HG03103 (cell line): ENCODE data around the gene GAK.
"Not testable (repeated sequence)": the region's sequence is repeated elsewhere in the genome, so short reads cannot be mapped to it uniquely, and the experiment has no call there.

Experiments
- ATAC-seq: cut with Tn5 transposase; IDR thresholded peaks from one replicate; pipeline ENCODE4 v1.9.1; 2021; ENCODE audit warnings: low read depth; ENCODE audit not compliant: unreplicated experiment

GAK gene

DNA sequence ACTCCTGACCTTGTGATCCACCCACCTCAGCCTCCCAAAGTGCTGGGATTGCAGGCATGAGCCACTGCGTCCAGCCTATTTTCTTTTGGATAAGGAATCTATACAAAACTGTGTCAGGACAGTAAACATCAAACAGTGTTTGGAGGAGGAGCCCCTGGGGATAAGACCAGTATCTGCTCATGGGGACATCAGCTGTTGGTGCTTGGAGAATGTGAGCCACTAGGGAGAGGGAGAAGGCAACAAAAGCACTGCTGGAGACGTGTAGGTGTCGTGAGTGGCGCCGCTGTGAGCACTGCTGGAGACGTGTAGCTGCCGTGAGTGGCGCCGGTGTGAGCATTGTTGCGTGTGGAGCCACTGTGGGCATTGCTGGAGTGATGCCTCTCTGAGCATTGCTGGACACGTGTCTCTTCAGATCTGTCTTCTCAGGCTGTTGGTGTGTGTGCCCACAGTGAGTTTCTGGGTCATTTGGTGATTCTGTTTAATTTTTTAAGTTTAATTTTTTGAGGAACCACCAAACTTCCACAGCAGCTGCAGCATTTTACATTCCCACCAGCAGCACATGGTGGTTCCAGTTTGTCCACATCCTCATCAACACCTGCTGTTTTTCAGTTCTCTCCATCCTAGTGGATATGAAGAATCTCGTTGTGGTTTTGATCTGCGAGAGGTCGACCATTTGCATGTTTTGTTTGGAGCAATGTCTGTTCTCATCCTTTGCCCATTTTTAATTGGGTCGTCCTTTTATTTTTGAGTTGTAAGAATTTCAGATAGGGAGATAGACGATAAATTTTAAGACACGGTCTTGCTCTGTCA lies 22.3 kb upstream of the GAK start:
- no peak for ATAC-seq

DNA sequence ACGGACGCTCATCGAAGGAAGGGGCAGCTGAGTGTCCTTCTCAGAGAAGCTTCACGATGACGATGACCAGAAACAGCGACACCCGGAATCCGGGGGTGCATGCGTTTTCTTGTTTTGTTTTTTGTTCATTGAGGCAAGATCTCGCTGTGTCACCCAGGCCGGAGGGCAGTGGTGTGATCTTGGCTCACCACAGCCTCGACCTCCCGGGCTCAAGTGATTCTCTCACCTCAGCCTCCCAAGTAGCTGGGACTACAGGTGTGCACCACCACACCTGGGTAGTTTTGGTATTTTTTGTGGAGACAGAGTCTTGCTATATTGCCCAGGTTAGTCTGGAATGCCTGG lies 21.4 kb upstream of the GAK start:
- ATAC-seq = no peak

DNA sequence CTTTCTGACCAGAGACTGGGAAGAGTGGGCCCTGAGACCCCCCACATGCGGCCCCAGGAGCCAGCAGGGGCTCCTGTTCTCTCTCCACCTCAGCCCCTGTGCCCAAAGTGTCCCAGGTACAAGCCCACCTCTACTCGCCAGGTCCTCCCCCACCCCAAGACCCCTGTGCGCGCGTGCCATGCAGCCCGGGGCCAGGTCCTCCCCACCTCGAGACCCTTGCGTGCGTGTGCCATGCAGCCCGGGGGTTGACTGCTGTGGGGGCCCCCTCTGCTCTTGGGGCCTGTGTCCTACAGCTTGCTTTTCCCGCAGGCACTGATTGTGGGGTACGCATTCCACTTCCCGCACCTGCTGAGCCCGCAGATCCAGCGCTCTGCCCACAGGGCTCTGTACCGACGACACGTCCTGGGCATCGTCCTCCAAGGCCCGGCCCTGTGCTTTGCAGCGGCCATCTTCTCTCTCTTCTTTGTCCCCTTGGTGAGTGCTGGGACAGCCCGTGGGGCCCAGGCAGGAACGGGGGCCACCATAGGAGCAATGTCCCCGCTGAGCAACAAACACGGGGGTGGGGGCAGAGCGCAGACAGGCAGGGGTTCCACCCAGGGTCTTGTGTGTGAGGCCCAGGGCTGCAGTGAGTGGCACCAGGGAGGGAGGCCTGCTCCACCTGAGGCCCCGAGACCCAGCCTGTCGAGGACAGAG lies 20.9 kb upstream of the GAK start:
- ATAC-seq = no peak

DNA sequence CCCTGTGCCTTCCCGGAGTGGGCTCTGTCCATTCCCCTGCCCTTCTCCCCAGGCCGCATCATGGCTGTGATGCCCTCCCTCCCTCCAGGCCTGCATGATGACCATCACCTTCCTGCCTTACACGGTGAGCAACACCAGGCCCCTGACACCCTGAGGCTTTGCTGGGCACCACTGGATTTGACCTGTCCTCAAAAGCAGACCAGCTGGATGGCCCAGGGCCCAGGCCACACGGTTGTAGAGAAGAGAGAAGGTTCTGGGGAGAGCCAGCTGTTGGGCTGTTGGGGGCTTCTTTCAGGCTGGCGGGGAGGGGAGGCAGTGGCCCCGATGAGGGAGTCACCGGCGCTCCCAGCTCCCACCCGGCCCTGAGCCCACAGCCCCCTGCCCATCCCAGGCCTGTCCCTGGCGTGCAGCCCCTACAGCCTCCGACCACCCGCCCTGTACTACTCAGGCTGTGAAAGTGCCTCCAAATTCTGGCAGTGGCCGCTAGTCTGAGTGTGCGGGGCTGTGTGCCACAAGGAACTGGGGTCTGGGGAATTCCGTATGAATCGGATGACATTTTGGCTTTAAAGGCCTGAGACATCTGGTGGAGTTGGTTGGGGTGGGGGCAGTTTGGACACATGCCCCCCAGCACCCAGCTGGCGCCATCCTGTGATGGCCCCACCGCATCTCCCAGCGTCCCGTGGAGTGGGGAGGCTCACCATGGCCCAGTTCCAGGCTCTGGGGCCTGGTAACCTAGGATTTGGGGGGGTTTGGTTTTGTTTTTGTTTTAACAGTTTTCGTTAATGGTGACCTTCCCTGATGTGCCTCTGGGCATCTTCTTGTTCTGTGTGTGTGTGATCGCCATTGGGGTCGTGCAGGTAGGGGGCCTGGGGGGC lies 19.7 kb upstream of the GAK start:
- no peak for ATAC-seq

DNA sequence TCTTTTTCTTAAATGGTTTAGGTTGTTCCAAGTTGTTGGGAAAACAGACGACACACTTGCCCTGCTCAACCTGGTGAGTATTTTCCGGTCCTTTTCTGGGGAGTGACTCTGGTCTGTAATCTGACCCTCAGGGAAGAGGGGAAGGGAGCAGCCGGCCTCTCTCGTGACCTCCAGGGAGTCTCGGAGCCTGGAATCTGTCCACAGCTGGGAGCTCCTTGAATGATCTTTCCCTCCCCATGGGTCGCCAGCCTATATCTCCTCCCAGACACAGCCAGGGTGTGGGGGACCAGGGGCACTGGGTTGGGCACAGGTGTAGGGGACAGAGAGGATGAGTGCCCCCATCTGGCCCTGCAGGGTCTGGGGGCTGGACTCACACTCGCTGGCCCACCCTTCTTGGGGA lies 19.1 kb upstream of the GAK start:
- ATAC-seq = no peak

DNA sequence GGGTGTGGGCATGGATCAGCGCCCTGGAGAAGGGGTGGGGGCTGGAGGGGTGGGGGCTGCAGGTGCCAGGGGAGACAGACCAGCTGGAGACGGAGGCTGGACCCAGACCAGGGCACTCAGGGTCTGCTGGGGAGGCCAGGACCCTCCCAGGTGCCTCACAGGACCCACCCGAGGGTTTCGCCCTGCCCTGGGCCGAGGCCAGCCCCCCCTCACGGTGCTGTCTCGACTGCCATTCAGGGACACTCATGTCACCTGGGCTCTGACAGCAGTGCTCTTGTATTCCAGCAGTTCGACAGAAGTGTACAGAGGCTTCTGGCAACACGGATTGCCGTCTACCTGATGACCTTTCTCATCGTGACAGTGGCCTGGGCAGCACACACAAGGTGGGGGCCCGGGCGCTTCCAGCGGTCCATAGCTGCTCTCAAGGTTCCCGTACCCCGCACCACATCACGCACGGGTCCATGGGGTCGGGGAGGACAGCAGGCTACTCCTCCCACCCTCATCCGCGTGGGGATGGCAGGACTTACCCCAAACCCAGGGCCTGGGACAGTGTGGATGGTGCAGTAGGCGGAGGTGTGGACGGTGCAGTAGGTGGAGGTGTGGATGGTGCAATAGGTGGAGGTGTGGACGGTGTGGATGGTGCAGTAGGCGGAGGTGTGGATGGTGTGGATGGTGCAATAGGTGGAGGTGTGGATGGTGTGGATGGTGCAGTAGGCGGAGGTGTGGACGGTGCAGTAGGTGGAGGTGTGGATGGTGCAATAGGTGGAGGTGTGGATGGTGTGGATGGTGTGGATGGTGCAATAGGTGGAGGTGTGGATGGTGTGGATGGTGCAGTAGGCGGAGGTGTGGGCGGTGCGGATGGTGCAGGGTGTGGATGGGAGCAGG lies 18.3 kb upstream of the GAK start:
- no peak for ATAC-seq

DNA sequence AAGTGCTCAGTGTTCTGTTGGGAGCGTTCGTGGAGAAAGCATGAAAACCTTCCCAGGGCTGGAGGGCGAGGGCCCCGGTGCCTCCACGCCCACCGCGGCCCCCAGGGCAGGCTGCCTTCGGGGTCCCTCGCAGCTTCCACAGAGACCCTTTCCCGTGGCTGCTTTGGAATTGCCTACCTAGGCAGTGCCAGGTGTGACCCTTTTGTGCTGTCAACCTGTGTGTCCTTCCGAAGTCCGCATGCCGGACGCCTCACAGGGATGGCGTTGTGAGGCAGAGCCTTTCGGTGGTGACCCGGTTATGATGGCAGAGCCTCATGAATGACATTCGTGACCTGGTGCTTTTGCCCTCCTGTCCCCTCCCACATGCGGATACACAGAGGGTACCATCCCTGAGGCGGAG lies 17.5 kb upstream of the GAK start:
- no peak for ATAC-seq

DNA sequence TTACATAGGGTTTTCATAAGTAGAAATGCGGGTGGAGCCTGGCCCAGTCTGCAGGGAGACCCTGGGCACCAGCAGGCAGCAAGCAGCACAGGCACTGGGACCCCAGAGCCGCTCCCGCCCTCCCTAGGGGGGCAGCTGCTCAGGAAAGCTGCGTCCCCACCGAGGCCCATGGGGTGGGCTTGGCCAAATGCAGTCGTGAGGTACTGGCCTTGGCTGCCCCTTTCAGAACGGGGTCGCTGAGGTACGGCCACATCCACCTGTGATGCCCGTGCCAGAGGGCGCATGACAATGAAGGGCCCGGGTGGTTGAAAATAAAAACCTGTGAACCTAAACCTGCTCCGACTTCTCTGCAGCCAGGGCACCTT lies 16.8 kb upstream of the GAK start:
- ATAC-seq = no peak

DNA sequence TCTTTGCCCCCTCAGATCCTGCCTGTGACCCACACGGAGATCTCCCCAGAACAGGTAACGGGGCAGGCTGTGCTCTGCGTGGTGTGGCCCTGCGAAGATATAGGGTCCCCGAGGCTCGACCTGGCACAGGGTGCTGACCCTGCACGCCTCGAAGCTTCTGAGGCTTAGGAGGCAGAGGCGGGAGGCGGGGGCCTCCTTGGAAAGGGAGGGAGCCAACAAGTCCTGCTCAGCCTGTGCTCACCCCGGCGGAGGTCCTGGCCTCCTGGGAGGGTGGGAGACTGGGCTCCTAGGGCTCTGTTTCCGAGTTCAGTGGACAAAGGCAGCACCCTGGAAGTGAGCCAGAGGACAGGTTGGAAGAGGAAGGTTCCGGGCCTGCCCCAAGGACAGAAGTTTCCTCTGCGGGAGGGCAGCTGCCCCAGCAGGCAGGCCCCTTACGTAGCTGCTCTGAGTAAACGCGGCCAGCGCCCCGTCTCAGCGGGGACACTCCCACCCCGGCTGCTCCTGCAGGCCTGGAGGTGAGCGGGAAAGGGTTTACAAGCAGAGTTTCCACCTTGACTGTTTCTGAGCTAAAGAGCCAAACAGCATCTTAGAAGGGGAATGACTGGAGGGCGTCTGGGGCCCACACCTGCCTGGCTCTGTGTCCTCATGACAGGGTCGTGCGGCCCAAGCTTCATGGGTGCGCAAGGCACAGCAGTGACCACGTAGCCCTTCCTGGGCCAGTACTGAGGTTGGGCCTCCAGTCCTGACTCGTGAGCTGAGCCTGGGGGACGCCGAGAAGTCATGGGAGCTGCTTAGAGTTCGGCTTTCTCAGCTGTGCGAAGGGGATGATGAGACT lies 16.2 kb upstream of the GAK start:
- ATAC-seq = no peak

DNA sequence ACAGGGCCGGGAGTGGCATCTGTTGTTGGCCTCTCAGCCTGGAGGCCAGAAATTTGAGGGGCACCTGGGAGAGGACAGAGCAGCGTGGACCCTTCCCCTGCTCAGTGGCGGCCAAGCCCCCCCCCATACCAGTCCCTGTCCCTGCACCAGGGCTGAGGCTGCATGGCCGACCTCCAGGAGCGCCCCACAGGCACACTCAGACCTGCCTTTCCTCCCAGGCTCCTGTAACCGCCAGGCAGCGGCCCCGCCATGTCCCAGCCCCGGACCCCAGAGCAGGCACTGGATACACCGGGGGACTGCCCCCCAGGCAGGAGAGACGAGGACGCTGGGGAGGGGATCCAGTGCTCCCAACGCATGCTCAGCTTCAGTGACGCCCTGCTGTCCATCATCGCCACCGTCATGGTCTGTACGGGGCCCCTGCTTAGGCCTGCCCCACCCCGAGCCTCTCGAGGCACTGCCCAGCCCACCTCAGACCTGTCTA lies 15.4 kb upstream of the GAK start:
- ATAC-seq = no peak

DNA sequence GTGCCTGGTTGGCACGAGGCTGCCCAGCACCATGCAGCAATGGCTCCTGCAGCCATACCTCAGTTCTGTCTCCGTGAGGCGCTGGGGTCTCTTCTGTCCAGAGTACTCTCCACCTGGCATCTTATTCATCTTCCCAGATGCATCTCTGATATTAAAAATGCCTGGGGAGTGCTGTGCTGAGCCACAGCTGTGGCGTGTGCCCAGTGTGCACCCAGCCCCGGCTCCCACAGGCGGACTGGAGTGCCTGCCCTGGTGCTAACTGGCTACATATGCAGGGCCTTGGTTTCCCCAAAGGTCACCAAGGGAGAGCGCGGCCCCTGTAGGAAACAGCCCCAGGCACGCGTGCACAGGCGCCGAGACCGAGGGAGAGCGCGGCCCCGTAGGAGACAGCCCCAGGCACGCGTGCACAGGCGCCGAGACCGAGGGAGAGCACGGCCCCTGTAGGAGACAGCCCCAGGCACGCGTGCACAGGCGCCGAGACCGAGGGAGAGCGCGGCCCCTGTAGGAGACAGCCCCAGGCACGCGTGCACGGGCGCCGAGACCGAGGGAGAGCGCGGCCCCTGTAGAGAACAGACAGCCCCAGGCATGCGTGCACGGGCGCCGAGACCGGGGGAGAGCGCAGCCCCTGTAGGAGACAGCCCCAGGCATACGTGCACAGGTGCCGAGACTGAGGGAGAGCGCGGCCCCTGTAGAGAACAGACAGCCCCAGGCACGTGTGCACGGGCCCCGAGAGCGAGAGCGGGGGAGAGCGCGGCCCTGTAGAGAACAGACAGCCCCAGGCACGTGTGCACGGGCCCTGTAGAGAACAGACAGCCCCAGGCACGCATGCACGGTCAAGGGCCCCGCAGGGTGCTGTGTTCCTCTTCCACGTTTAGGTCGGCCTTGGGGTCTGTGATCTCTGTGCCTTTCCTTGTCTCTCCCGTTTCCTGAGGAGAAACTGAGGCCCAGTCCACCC lies 14.7 kb upstream of the GAK start:
- ATAC-seq = no peak

DNA sequence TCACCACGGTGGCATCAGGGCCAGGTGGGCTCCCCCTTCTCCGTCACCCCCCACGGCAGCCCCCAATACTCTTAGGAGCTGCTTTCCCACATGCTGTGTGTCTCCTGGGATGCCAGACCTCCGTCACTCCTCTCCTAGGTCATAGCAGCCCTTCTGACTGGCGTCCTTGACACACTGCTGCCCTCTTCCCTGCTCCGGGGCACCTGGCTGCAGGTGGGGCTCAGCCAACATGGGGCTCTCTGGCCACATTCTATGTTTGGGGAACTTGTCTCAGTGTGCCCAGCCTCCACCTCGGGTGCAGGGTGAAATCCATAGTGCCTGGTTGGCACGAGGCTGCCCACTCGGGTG lies 14.0 kb upstream of the GAK start:
- ATAC-seq = no peak

DNA sequence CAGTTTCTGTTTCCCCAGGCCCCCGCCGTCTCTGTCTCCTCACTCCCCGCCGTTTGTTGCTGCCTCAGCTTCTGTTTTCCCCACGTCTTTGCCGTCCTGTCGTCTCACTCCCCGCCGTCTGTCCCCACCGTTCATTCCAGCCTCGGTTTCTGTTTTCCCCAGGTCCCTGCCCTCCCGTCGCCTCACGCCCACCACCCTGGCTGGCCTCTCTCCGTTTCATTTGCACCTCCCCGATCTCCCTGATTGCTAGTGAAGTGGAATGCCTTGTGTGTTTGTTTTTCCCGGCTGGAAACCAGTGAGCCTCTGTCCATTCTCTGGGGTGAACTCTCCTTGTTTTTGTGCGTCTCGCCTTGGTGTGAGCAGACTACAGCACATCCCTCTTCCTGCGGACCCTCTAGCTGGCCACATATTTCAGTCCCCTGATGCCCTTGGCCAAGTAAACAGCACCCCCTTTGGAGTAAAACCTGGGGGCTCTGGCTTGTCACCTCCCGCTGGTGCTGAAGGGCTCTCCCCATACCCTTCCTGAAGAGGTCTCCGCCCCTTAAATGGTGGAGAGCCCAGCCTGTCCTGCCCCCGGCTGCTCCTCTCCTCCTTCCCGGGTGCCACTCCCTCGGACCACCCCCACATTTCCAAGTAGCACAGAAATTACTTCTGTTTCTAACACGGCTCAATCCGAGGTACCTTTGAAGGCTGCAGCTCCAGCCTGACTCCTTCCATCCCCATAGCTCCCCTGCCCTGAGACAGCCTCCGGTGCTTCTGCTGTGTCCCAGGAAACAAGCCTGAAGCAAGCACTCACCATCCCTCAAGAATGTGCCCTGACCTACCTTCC lies 13.4 kb upstream of the GAK start:
- ATAC-seq = no peak

DNA sequence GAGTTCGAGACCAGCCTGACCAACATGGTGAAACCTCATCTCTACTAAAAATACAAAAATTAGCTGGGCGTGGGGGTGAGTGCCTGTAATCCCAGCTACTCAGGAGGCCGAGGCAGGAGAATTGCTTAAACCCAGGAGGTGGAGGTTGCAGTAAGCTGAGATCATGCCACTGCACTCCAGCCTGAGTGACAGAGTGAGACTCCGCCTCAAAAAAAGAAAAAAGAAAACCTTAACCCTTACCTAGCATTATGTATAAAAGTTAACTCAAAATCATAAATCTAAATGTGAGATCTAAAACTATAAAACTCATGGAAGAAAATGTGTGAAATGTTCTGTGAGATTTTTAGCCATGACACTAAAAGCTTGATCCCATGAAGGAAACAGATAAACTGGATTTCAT lies 7.4 kb upstream of the GAK start:
- ATAC-seq = not testable (repeated sequence)

DNA sequence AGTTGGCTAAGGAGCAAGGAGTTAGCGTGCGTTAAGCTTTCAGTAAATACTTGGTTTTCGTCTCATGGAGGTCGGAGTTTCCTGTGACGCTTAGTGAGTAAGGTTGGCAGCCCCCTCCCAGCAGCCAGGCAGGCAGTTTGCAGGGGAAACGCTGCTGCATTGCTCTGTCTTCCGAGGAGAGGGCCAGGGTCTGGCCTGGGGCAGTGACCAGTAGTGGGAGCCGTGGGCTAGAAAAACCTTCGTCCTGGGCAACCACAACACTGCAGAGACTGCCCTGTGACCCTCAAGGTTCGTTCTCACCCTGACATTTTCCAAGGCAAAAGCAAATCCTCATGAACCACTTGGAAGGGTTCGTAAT lies 576 bp upstream of the GAK start:
- no peak for ATAC-seq

DNA sequence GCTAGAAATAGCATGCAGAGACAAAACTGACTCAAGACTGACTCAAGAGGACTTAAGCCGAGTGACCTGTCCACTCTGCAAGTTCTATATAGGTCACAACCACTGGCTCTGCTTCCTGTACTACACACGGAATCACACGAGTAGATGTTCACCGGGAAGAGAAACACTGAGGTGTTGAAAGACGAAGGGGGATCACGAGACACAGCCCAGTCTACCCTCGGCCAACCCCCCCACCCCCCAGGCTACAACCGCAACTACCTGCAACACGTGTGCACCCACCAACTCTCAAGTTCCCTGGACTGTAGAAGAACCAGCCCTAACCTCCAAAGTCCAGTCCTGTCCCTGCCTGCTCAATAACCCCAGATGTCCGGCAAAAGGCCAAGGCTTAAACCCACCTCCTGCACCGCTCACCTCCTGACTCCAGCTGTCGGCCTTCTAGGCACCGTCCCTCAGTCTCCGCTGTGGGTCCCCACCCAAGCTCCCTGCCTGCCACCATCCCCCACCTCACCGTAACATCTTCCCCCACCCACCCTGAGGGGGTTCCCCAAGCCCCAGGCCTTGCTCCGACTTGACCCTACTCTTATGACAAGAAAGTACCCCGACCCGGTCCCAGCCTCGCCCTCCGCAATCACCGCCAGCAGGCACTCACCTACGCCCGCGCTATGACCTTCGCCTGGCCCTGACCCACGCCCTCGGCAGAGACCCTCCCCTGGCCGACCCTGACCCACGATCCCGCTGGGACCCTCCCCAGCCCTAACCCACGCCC lies 739 bp downstream of the GAK start:
- no peak for ATAC-seq

DNA sequence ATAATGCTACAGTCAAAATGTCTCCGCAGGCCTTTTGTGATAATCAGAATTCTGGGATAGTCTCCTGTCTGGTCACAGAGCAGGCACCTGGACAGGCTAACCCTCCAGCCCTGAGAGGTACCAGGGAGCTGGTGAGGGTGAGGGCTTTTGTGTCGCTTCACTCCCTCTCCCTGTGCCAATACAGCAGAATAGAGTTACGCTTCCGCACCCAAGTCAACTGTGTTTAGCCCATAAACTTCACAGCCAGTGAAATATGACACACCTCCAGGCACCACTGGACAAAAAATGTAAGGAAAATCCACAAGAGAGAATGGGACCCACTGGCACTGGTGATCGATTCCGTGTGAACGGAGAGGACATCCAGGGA lies 1.3 kb downstream of the GAK start:
- no peak for ATAC-seq
